ENCODE measurements around the gene RAB20. TPM values are rescaled to one million over a fixed set of nuclear protein-coding genes. Genes with fewer than 3 reads are reported as not detected.

RAB20 gene
- total RNA-seq, 2 experiments from 2014 or later = 10.7 to 10.9 TPM

GRCh38 chr13:110474713-110475112 lies 86.8 kb downstream of the RAB20 start:
- no peak overlapping the region for H3K4me3 Mint-ChIP-seq
- no peak overlapping the region for H3K27ac Mint-ChIP-seq

More at GRCh38 chr13:110474713-110475112, 86.8 kb downstream of the RAB20 start:
- Mint-ChIP-seq H3K4me1 (peaks cover 3% of the 10 kb centered on the region), H3K9me3 (no peaks in the 10 kb centered on the region), H3K27me3 (peaks cover 21% of the 10 kb centered on the region), H3K36me3 (no peaks in the 10 kb centered on the region)
- no peak for DNase-seq

Other genes starting within 250 kb of the RAB20 start
- 10 to 100 TPM; 20.8 to 21.1 TPM for gene NAXD, start 53.8 kb upstream of the RAB20 start, total RNA-seq
- 10 to 100 TPM; 81.1 to 84.8 TPM for gene CARS2, start 144.4 kb upstream of the RAB20 start, total RNA-seq
- gene ING1, start 152.0 kb upstream of the RAB20 start, total RNA-seq = 10 to 100 TPM; 16.7 to 18.4 TPM

Measured in activated naive CD8-positive, alpha-beta T cell treated with anti-CD3 and anti-CD28 coated beads for 36 hours (primary cell).